Umbilical cord (tissue), 2 donors: ENCODE data around the gene NBEAL2. TPM values are rescaled to one million over a fixed set of nuclear protein-coding genes. Genes with fewer than 3 reads are reported as not detected.

Source experiments
- DNase-seq: peaks from one replicate; pipeline ENCODE4 v3.0.0-alpha.2; 2015; ENCODE audit warnings: low spot score
- total RNA-seq: library from RNA; depleted of rRNA; stranded (reverse); fragments of >200 nt; gene quantifications from one replicate; pipeline ENCODE4 v1.2.3, GENCODE V29; 2014; ENCODE audit warnings: low replicate concordance; ENCODE audit not compliant: insufficient read depth

NBEAL2 gene
- total RNA-seq, 1 donor from 2014 or later, result 21.2 TPM

DNA sequence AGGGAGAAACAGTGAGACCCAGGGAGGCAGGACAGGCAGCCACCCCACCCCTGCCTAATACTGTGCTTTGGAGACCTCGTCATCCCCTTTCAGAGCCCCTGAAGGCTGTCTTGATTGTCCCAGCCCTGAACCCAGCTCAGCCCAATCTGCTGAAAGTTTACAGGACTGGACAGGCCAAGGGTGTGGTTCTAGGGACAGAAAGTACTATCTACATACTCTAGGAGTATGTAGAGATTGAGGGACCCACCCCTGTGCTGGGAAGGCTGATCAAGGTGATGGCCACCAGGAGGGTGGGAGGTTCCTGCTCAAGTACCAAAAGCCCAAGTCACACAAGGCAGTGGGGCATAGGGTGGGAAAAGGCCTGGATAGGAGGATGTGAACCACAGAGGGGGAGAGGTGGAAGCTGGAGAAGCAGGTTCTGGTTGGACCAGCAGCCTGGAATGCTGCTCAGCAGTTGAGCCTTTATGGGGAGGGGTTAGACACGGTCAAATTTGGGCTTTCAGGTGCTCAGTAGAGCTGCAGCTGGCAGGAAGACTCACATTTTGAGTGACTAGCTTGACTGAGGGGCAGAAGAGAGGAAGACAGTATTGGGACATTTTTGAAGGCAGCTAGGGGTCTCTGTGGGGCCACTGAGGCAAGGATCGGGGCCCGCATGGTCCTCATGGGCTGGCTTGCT is 6.7 kb downstream of the NBEAL2 start:
- DNase-seq, result no peak

DNA sequence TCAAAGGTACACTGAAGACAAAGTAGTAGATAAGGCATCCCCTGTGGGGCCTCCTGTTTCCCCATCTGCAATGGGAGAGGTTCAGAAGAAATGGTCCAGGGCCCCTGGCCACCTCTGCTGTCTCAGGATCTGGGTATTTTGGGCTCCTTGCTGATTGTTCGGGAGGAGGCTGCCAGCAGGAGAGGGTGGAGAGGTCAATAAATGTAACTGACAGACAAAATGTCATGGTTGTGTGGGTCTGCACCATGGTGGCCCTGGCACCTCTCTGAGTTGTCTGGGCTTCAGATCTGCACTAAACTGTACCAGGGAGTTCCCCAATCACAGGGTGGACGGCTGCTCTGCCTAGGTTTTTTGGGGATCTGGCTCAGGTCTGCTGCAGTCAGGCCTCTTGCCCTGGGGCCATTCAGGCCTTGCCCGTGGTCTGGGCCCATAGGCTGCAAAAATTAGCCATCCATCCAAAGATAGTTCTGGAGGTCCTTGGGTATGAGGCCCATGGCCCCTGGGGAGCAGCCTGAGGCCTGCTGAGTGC is 7.4 kb downstream of the NBEAL2 start:
- no peak for DNase-seq

DNA sequence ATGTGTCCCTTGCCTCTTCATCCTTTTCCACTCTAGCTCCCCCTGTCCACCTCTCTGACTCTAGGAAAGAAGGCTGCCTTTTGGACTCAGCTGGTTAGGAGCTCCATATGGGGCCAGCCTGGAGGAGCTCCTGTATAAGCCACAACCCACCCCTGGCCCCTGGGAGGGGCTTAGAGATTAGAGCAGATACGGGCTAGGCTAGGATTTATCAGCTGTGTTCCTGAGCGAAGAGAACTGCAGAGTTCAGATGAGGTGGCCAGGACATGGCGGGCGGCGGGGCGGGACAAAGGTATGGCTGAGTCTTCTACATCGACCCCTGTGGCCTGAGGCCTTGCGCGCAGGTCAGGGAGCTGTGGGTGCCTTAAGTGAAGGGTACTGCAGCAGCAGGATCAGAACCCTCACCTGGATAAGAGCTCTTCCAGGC is 7.9 kb downstream of the NBEAL2 start:
- DNase-seq, result no peak

GRCh38 chr3:46987743-46988401 is 8.4 kb downstream of the NBEAL2 start:
- DNase-seq, result no peak

- no peak for DNase-seq
Observed at GRCh38 chr3:46988616-46989015, 9.2 kb downstream of the NBEAL2 start.

DNA sequence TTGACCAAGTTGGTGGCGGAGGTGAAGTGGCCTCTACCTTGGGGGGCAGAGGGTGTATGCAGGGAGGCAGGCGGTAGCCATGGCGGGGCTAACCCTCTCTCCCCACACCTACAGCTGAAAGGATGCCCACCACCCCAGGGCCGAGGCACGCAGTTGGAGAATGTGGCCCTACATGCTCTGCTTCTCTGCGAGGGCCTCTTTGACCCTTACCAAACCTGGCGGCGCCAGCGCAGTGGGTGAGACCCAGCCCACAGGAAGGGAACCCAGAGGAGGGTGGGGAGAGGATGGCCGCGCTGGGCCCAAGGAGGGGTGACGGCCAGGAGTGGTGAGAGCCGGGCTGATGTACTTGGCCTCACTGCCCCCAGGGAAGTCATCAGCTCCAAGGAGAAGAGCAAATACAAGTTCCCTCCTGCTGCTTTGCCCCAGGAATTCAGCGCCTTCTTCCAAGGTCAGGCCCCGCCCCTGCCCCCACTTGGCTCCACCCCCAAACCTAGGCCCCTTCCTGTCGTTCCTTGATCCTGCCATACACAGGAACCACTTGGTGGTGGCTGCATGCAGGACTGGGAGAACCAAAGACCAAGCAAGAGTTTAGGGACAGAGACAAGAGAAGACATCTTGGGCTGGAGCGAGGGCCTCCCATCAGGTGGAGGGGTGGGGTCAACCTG is 9.8 kb downstream of the NBEAL2 start:
- no peak for DNase-seq

DNA sequence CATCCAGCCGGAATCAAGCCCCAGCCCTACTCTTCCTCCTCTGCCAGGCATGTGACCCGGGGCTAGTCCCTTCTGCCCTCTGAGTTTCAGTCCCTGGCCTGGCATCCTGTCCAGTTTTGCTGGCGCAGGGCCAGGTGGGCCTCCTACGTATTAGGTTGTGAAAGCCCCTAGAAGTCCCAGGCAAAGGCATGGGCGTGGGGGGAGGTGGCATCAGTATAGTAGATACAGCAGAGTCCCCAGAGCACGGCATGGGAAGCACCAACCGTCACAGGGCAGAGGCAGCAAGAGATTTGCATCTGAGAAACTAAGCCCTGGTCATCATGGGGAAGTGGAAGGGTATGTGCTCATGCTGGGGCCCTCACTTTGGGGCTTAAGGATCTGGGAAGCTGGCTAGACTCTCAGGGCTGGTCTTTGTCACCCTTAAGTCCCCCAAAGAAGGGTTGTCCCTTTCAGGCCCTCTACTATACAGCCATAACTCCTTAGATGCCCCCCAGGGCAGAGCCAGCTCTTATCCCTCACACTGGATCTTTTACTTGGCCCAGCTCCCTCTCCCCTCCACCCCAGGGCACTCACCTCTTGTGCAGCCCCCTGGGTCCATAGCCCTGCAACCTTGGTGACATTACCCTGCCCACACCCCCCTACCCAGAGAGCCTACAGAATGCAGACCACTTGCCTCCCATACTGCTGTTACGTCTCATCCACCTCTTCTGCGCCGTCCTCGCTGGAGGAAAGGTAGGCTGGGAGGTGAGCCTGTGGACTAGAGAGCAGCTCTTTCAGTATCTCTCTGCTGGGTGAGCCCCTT is 11.3 kb downstream of the NBEAL2 start:
- DNase-seq, result no peak

- DNase-seq, result no peak
Observed at GRCh38 chr3:46991406-46992165, 12.1 kb downstream of the NBEAL2 start.

GRCh38 chr3:46992231-46992630 is 12.8 kb downstream of the NBEAL2 start:
- no peak for DNase-seq

DNA sequence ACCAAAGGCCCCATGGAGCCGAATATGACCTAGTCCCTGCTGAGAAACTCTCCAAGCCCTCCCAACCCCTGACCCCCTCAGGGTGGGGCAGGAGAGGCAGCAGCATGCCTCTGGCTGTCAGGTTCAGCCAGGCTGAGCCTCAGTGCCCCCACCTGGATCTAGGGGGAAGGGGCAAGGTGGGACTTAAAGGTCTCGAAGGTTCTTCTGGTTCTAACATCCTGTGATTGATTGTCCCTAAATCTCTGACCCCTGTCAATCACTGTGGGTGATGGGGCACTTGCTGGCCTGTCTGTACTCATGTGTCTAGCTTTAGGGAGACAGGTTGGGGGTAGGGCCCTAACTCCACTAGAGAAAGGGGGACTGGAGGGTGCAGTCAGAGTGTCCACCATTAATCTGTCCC is 13.8 kb downstream of the NBEAL2 start:
- no peak for DNase-seq

DNA sequence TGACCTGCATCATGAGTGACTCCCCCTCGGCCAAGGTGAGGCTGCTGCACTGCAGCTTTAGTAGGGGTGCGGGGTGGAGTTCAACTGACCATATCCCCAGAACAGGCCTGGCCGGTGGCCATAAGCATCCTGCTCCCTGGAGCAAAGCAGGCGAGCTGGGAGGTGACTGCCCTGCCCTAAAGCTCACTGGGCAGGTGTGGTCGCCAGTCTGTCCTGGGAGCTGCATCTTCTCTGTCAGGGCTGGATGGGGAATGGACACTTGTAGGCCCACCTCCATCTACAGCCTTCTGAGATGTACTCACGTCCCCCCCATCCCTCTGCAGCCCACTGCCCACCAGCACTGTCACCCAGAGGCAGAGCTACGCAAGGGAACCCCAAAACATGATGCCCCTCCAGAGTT is 14.5 kb downstream of the NBEAL2 start:
- DNase-seq, result no peak

DNA sequence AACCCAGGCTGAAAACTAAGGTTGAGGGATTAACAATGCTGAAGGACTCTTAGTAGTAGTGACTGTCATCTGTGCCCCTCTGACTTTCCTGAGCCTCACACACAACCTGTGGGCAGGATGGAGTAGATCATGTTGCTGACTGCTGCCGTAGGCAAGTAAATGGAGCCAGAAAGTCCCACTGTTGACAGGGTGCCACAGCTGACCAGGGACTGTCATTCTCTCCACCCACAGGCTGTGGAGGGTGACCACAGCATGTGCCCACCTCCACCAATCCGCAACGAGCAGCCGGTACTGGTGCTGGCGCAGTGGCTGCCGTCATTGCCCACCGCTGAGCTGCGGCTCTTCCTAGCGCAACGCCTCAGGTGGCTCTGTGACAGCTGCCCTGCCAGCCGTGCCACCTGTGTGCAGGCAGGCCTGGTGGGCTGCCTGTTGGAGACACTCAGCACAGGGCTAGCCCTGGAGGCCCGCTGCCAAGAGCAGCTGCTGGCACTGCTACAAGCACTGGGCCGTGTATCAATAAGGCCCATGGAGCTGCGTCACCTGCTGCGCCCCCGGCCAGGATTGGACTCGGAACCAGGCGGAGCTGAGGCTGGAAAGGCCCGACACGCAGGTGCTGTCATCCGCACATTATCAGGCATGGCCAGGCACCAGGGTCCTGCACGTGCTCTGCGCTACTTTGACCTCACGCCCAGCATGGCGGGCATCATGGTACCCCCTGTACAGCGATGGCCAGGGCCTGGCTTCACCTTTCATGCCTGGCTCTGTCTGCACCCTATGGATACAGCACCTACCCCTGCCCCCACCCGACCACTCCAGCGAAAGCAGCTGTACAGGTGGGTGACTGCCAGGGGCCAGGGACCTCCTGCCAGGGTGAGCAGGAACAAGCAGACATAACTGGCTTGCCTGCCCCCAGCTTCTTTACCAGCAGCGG is 15.6 kb downstream of the NBEAL2 start:
- DNase-seq, result no peak

DNA sequence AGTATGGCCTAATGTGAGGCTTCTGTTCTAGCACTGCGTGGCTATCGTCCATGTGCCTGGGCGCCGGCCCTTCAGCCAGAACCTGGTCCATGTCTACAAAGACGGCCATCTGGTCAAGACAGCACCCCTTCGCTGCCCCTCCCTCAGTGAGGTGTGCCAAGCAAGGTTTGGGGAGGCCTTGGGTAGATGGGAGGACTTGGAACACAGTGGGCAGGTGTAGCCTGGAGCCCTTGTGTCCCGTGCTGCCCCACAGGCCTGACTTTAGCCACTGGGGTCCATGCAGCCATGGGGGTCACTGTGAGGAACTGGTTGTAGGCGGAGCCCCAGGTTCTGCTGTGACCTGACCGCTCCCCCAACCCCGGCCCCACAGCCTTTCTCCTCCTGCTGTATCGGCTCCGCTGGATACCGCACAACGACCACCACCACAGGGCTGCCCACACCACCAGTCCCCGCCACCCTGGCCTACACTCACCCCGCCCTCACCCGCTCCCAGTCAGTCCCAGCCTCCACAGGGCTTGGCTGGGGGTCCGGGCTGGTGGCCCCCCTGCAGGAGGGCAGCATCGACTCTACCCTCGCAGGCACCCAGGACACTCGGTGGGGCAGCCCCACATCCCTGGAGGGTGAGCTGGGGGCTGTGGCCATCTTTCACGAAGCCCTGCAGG is 16.6 kb downstream of the NBEAL2 start:
- DNase-seq, result no peak

DNA sequence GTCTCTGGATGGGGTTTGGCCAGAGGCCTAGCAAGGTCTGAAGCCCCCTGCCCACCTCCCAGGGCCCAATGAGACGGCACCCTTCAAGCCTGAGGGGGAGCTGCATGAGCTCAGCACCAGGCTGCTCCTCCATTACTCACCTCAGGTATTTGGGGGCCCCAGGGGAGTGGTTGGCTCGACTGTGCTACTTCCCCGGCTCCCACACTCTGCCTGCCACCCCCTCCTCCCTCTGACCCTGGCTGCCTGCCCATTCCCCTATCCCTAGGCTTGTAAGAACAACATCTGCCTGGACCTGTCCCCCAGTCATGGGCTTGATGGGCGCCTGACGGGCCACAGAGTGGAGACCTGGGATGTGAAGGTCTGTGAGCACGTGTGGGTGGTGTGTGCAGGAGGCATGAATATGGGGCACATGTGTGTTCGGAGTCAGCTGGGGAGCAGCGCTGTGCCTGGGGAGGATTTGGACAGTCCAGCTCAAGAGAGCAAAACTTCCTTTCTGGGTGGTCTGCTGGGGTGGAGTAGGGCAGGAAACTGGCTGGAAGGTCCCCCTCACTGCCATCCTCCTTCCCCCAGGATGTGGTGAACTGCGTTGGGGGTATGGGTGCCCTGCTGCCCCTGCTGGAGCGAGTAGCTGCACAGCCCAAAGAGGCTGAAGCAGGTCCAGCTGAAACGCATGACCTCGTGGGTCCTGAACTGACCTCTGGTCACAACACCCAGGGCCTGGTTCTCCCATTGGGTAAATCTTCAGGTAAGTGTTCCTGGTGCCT is 17.4 kb downstream of the NBEAL2 start:
- peak; percentile 69 for DNase-seq

GRCh38 chr3:46997453-46998091 is 18.1 kb downstream of the NBEAL2 start:
- no peak for DNase-seq

DNA sequence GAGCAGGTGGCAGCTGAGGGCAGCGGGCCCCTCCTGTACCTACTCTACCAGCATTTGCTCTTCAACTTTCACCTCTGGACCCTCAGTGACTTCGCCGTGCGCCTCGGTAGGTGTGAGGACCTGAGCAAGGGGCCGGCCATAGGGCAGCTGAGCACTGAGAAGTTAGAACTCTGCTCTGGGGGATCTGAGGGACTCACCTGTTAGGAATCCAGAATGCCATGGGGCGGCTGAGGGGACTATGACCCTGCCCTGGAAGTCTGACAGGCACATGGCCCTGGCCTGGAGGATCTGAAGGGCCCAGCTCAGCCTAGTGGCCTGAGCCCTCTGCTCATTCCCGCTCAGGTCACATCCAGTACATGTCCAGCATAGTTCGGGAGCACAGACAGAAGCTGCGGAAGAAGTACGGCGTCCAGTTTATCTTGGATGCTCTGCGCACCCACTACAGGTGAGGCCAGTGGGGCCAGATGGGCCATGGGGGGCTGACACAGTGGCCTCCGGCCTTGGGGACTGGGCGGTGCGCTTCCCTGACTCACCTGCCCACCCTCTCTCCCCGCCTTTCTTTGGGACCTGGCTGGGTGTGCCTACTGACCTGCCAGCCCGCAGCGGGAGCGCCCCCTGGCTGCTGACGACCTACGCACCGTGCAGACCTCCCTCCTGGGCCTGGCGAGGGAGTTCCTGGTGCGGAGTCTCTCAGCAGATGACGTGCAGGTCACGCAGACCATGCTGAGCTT is 18.8 kb downstream of the NBEAL2 start:
- DNase-seq, result peak; percentile 46

GRCh38 chr3:46998852-46999515 is 19.5 kb downstream of the NBEAL2 start:
- no peak for DNase-seq
